ENCODE data around the gene ADAMTS14.

GRCh38 chr10:70779088-70779487 lies 106.8 kb downstream of the ADAMTS14 start:
- TF ChIP-seq CTCF (optimal IDR thresholded peaks at IDR 0.05 in 1 of 3, IDR thresholded peaks at IDR 0.05 in 1 of 3, conservative IDR thresholded peaks at IDR 0.05 in 1 of 3; ENCODE audit: extremely low read depth in 1 of 3, insufficient read depth in 2 of 3, low read length in 3 of 3) (no peak), EZH2 (IDR thresholded peaks at IDR 0.05; ENCODE audit: low read length) (no peak)
